H9 (cell line): ENCODE data around the gene TEAD1. TPM values are rescaled to one million over a fixed set of nuclear protein-coding genes. Genes with fewer than 3 reads are reported as not detected.

ENCODE experiments used
- DNase-seq: peaks from one replicate; pipeline ENCODE4 v3.0.0-alpha.2; 2017
- H2AFZ ChIP-seq: one replicate; pipeline ENCODE4 v1.6.1; 2013; ENCODE audit warnings: mild to moderate bottlenecking, low read length, control low read depth, moderate library complexity
- H2AK5ac ChIP-seq: 2 replicates; pipeline ENCODE4 v1.6.1; 2013; ENCODE audit warnings: low read length, control low read depth, mixed read lengths; ENCODE audit not compliant: insufficient read length
- H2BK120ac ChIP-seq: one replicate; pipeline ENCODE4 v1.6.1; 2013; ENCODE audit warnings: low read depth, mild to moderate bottlenecking, low read length, control low read depth, inconsistent platforms; ENCODE audit not compliant: poor library complexity, severe bottlenecking
- H2BK12ac ChIP-seq: 2 replicates; pipeline ENCODE4 v1.6.1; 2013; ENCODE audit warnings: low read length, control low read depth, mixed read lengths, low read depth; ENCODE audit not compliant: insufficient read length
- H2BK15ac ChIP-seq: 2 replicates; pipeline ENCODE4 v1.6.1; 2013; ENCODE audit warnings: low read depth, low read length, control low read depth
- H2BK20ac ChIP-seq: one replicate; pipeline ENCODE4 v1.6.1; 2013; ENCODE audit warnings: low read depth, mild to moderate bottlenecking, low read length, control low read depth, inconsistent platforms; ENCODE audit not compliant: poor library complexity, severe bottlenecking
- H2BK5ac ChIP-seq: 2 replicates; pipeline ENCODE4 v1.6.1; 2013; ENCODE audit warnings: low read length, control low read depth, mixed read lengths; ENCODE audit not compliant: insufficient read length
- H3K14ac ChIP-seq: 2 replicates; pipeline ENCODE4 v1.6.1; 2013; ENCODE audit warnings: low read length, control low read depth; ENCODE audit not compliant: insufficient read depth
- H3K18ac ChIP-seq: 2 replicates; pipeline ENCODE4 v1.6.1; 2013; ENCODE audit warnings: low read depth, mild to moderate bottlenecking, mixed read lengths, low read length, control low read depth; ENCODE audit not compliant: insufficient read length
- H3K23ac ChIP-seq: 2 replicates; pipeline ENCODE4 v1.6.1; 2013; ENCODE audit warnings: low read length, control low read depth, mixed read lengths, low read depth; ENCODE audit not compliant: insufficient read length
- H3K23me2 ChIP-seq: 2 replicates; pipeline ENCODE4 v1.6.1; 2013; ENCODE audit warnings: low read depth, mild to moderate bottlenecking, mixed read lengths, low read length, control low read depth; ENCODE audit not compliant: insufficient read length, poor library complexity, severe bottlenecking
- H3K27ac ChIP-seq: 2 replicates; pipeline ENCODE4 v1.5.1; 2013; ENCODE audit warnings: low read length, control low read depth, mixed read lengths, low read depth; ENCODE audit not compliant: insufficient read length
- H3K27me3 ChIP-seq: 2 replicates; pipeline ENCODE4 v1.6.1; 2013; ENCODE audit warnings: low read length, control low read depth, inconsistent platforms; ENCODE audit not compliant: insufficient read depth
- H3K4ac ChIP-seq: 2 replicates; pipeline ENCODE4 v1.6.1; 2013; ENCODE audit warnings: low read depth, mild to moderate bottlenecking, control low read depth, inconsistent platforms, low read length, moderate library complexity
- H3K4me1 ChIP-seq: 2 replicates; pipeline ENCODE4 v1.6.1; 2013; ENCODE audit warnings: low read length, control low read depth, inconsistent platforms; ENCODE audit not compliant: insufficient read depth
- H3K4me2 ChIP-seq: 2 replicates; pipeline ENCODE4 v1.6.1; 2013; ENCODE audit warnings: low read length, control low read depth, mixed read lengths; ENCODE audit not compliant: insufficient read length, insufficient read depth
- H3K56ac ChIP-seq: 2 replicates; pipeline ENCODE4 v1.6.1; 2013; ENCODE audit warnings: low read depth, mild to moderate bottlenecking, mixed read lengths, low read length, control low read depth; ENCODE audit not compliant: insufficient read length
- H3K79me1 ChIP-seq: 2 replicates; pipeline ENCODE4 v1.6.1; 2013; ENCODE audit warnings: low read depth, mild to moderate bottlenecking, moderate library complexity, low read length, control low read depth, inconsistent platforms; ENCODE audit not compliant: insufficient read depth, poor library complexity, severe bottlenecking
- H3K79me2 ChIP-seq: 2 replicates; pipeline ENCODE4 v1.6.1; 2013; ENCODE audit warnings: low read length, control low read depth, inconsistent platforms; ENCODE audit not compliant: insufficient read depth
- H3K9ac ChIP-seq: 2 replicates; pipeline ENCODE4 v1.6.1; 2013; ENCODE audit warnings: low read length, control low read depth, mixed read lengths; ENCODE audit not compliant: insufficient read length; ENCODE audit errors: extremely low read depth
- H3K9me3 ChIP-seq: one replicate; pipeline ENCODE4 v1.6.1; 2013; ENCODE audit warnings: low read depth, low read length, inconsistent platforms; ENCODE audit not compliant: control insufficient read depth
- H3T11ph ChIP-seq: one replicate; pipeline ENCODE4 v1.6.1; 2013; ENCODE audit warnings: mild to moderate bottlenecking, low read length, control low read depth, inconsistent platforms
- H4K20me1 ChIP-seq: one replicate; pipeline ENCODE4 v1.6.1; 2013; ENCODE audit not compliant: control insufficient read depth, insufficient read length, insufficient read depth
- H4K5ac ChIP-seq: 2 replicates; pipeline ENCODE4 v1.6.1; 2013; ENCODE audit warnings: low read depth, mild to moderate bottlenecking, mixed read lengths, low read length, control low read depth; ENCODE audit not compliant: insufficient read length
- H4K8ac ChIP-seq: replicated peaks from 2 replicates; pipeline ENCODE4 v1.6.1; 2013; ENCODE audit warnings: low read length, control low read depth, mixed read lengths, low read depth; ENCODE audit not compliant: insufficient read length
- H4K91ac ChIP-seq: 2 replicates; pipeline ENCODE4 v1.6.1; 2013; ENCODE audit warnings: low read depth, mild to moderate bottlenecking, moderate library complexity, mixed read lengths, low read length, control low read depth; ENCODE audit not compliant: insufficient read length
- H3K27ac Mint-ChIP-seq, 3 experiments: 2 replicates in 2 of 3; 3 replicates in 1 of 3; pipeline ENCODE4 v1.8.0; 2020 to 2021; ENCODE audit warnings: mixed read lengths in 3 of 3, mild to moderate bottlenecking in 1 of 3, moderate library complexity in 1 of 3
- H3K27me3 Mint-ChIP-seq: 2 replicates; pipeline ENCODE4 v1.8.0; 2021; ENCODE audit warnings: low read depth, mild to moderate bottlenecking, moderate library complexity, mixed read lengths
- H3K36me3 Mint-ChIP-seq, 3 experiments: 2 replicates in 2 of 3; 3 replicates in 1 of 3; pipeline ENCODE4 v1.8.0; 2020 to 2021; ENCODE audit warnings: low read depth in 3 of 3, mixed read lengths in 3 of 3; ENCODE audit not compliant: insufficient read depth in 1 of 3
- H3K4me1 Mint-ChIP-seq, 2 experiments: 2 replicates each; pipeline ENCODE4 v1.8.0; 2020; ENCODE audit warnings: mixed read lengths in 2 of 2
- H3K4me3 Mint-ChIP-seq, 2 experiments: 2 replicates in 1 of 2; 3 replicates in 1 of 2; pipeline ENCODE4 v1.8.0; 2020 to 2021; ENCODE audit warnings: mild to moderate bottlenecking in 2 of 2, mixed read lengths in 2 of 2, moderate library complexity in 1 of 2
- H3K9me3 Mint-ChIP-seq, 2 experiments: 2 replicates in 1 of 2; 3 replicates in 1 of 2; pipeline ENCODE4 v1.8.0; 2020; ENCODE audit warnings: mild to moderate bottlenecking in 2 of 2, mixed read lengths in 2 of 2, moderate library complexity in 1 of 2
- CTCF ChIP-seq: fragments of 200-600 bp; sonication (generic); conservative IDR thresholded peaks from 3 replicates; pipeline ENCODE4 v1.8.0; 2021; ENCODE audit warnings: antibody characterized with exemption, mild to moderate bottlenecking
- WGBS: extraction: QIAGEN DNeasy Blood & Tissue Kit; methylation state at CpG from one replicate; pipeline ENCODE4 v1.1.7; 2013; ENCODE audit warnings: missing lambda C conversion rate, low lambda C conversion rate, mixed read lengths; ENCODE audit not compliant: insufficient read length; ENCODE audit errors: extremely low coverage; 5-methylcytosine and 5-hydroxymethylcytosine counted together
- total RNA-seq: library from RNA; stranded (reverse); gene quantifications from 2 replicates; pipeline ENCODE4 v1.2.1, GENCODE V29; 2021

The TEAD1 gene
- total RNA-seq, 1 experiment from 2014 or later = 75.1 TPM

GRCh38 chr11:12871788-12872321 lies 197.6 kb downstream of the TEAD1 start:
- no peak for DNase-seq
- no peak overlapping the region for H2AK5ac ChIP-seq
- Mint-ChIP-seq H3K4me3 (no peak overlapping the region), H3K4me1 (peaks cover 17 to 26% of the 10 kb centered on the region in 2 experiments), H3K36me3 (peaks cover 19 to 26% (median 20%) of the 10 kb centered on the region in 3 experiments), H3K27me3 (no peaks in the 10 kb centered on the region), H3K9me3 (no peaks in the 10 kb centered on the region), H3K27ac (peak overlapping the region in 2 of 3 experiments; percentile 66 to 94; a peak in 4 of 7 replicates)
- no peak overlapping the region for H4K5ac ChIP-seq
- H3K23me2 ChIP-seq = no peaks in the 10 kb centered on the region
- H2BK120ac ChIP-seq = no peak overlapping the region
- no peak overlapping the region for H2BK15ac ChIP-seq
- no peak overlapping the region for H4K8ac ChIP-seq
- WGBS = no CpG with 5 or more reads among the region's 11 CpGs
- H3K14ac ChIP-seq = no peak overlapping the region
- H3K79me2 ChIP-seq = no peaks in the 10 kb centered on the region
- no peak overlapping the region for H2BK5ac ChIP-seq
- no peak overlapping the region for H3K56ac ChIP-seq
- no peak overlapping the region for H2BK20ac ChIP-seq
- H3K18ac ChIP-seq = no peak overlapping the region
- no peak overlapping the region for H2AFZ ChIP-seq
- H4K20me1 ChIP-seq = no peaks in the 10 kb centered on the region
- no peak overlapping the region for H3K4me2 ChIP-seq
- H4K91ac ChIP-seq = no peak overlapping the region
- no peak overlapping the region for H3K27ac ChIP-seq
- no peak overlapping the region for H3K9ac ChIP-seq
- no peaks in the 10 kb centered on the region for H3K27me3 ChIP-seq
- no peaks in the 10 kb centered on the region for H3K9me3 ChIP-seq
- no peak for TF ChIP-seq CTCF
- peaks cover 5% of the 10 kb centered on the region; the same call in 1 of the 2 replicates for H3K4me1 ChIP-seq
- no peak overlapping the region for H3K23ac ChIP-seq
- no peak overlapping the region for H3T11ph ChIP-seq
- no peak overlapping the region for H3K4ac ChIP-seq
- H2BK12ac ChIP-seq = no peak overlapping the region
- no peaks in the 10 kb centered on the region for H3K79me1 ChIP-seq
